SU-DHL-6 (cell line): ENCODE results near the gene LAT.

Experiments
- H2AFZ ChIP-seq: fragments of 200-600 bp; sonication (generic); 2 replicates; pipeline ENCODE4 v1.6.1; 2014; ENCODE audit warnings: low read depth, mild to moderate bottlenecking, moderate library complexity, mixed read lengths, antibody characterized with exemption, low read length; ENCODE audit not compliant: severe bottlenecking
- H3F3A ChIP-seq: fragments of 200-600 bp; shearing (Covaris generic); 2 replicates; pipeline ENCODE4 v1.6.0; 2016; ENCODE audit warnings: antibody characterized with exemption, mild to moderate bottlenecking; ENCODE audit not compliant: insufficient read depth
- H3K27ac ChIP-seq: fragments of 200-600 bp; sonication (generic); 2 replicates; pipeline ENCODE4 v1.5.1; 2016; ENCODE audit warnings: low read depth, mild to moderate bottlenecking, low read length, moderate library complexity, mixed read lengths
- H3K27me3 ChIP-seq: fragments of 200-600 bp; sonication (generic), shearing (Covaris generic); 2 replicates; pipeline ENCODE4 v1.6.0; 2014; ENCODE audit warnings: mild to moderate bottlenecking, low read length
- H3K36me3 ChIP-seq: fragments of 200-600 bp; sonication (generic); 2 replicates; pipeline ENCODE4 v1.6.1; 2014; ENCODE audit warnings: mild to moderate bottlenecking, low read length, mixed read lengths
- H3K4me2 ChIP-seq: fragments of 300-600, 200-600 bp; shearing (Covaris generic), sonication (generic); 2 replicates; pipeline ENCODE4 v1.6.0; 2014; ENCODE audit warnings: low read length, low read depth, mild to moderate bottlenecking; ENCODE audit not compliant: poor library complexity, severe bottlenecking
- H3K4me3 ChIP-seq: fragments of 200-600 bp; sonication (generic); 2 replicates; pipeline ENCODE4 v1.5.1; 2014; ENCODE audit warnings: antibody characterized with exemption, low read length, mild to moderate bottlenecking, mixed read lengths; ENCODE audit not compliant: insufficient read depth, poor library complexity, severe bottlenecking
- H3K79me2 ChIP-seq: fragments of 200-600 bp; sonication (generic); 2 replicates; pipeline ENCODE4 v1.6.1; 2014; ENCODE audit warnings: mild to moderate bottlenecking, low read length, moderate library complexity; ENCODE audit not compliant: insufficient read depth
- H3K9ac ChIP-seq: fragments of 200-600 bp; sonication (generic); 2 replicates; pipeline ENCODE4 v1.7.0; 2014; ENCODE audit warnings: mild to moderate bottlenecking, low read length
- H3K9me2 ChIP-seq: fragments of 200-600 bp; sonication (generic); replicated peaks from 2 replicates; pipeline ENCODE4 v1.6.1; 2014; ENCODE audit warnings: low read length; ENCODE audit not compliant: insufficient read depth
- H3K9me3 ChIP-seq: fragments of 200-600 bp; sonication (generic); 2 replicates; pipeline ENCODE4 v1.6.1; 2014; ENCODE audit warnings: low read length, mixed read lengths; ENCODE audit not compliant: insufficient read depth
- H4K20me1 ChIP-seq: fragments of 200-600 bp; sonication (generic); 2 replicates; pipeline ENCODE4 v1.6.1; 2014; ENCODE audit warnings: low read depth, mild to moderate bottlenecking, antibody characterized with exemption, low read length, moderate library complexity, mixed read lengths
- CTCF ChIP-seq: fragments of 200-600 bp; sonication (generic); IDR thresholded peaks from one replicate; pipeline ENCODE4 v1.5.1; 2017; ENCODE audit warnings: antibody characterized with exemption, mild to moderate bottlenecking, low read length, moderate library complexity; ENCODE audit not compliant: insufficient read depth, poor library complexity, severe bottlenecking
- EZH2phosphoT487 ChIP-seq: fragments of 200-600 bp; sonication (generic), shearing (Covaris generic); conservative IDR thresholded peaks from 2 replicates; pipeline ENCODE4 v1.6.1; 2018; ENCODE audit warnings: mild to moderate bottlenecking, antibody characterized with exemption, low read length, moderate library complexity, mixed read lengths

LAT gene

GRCh38 chr16:28943281-28943680, 41.6 kb upstream of the LAT start:
- no peaks in the 10 kb centered on the region for H3K27me3 ChIP-seq
- H3K27ac ChIP-seq = no peak overlapping the region
- H3K9me3 ChIP-seq = no peaks in the 10 kb centered on the region
- no peaks in the 10 kb centered on the region for H3K79me2 ChIP-seq
- H3K4me3 ChIP-seq = no peak overlapping the region
- H3F3A ChIP-seq = peaks cover 13% of the 10 kb centered on the region
- H3K4me2 ChIP-seq = no peak overlapping the region
- no peaks in the 10 kb centered on the region for H3K36me3 ChIP-seq
- H2AFZ ChIP-seq = no peak overlapping the region
- no peaks in the 10 kb centered on the region for H4K20me1 ChIP-seq
- TF ChIP-seq EZH2phosphoT487 (no peak), CTCF (no peak)
- no peaks in the 10 kb centered on the region for H3K9me2 ChIP-seq
- H3K9ac ChIP-seq = no peak overlapping the region

GRCh38 chr16:28946681-28947080, 38.2 kb upstream of the LAT start:
- peaks cover 10% of the 10 kb centered on the region for H3F3A ChIP-seq
- H3K27ac ChIP-seq = no peak overlapping the region
- H3K4me3 ChIP-seq = no peak overlapping the region

GRCh38 chr16:28950648-28951409, 34.0 kb upstream of the LAT start, which contains the start of gene NFATC2IP:
NFATC2IP (plus strand) TSS chr16:28950937; CDS start chr16:28951012, 75 bp downstream.
- no peaks in the 10 kb centered on the region for H3K27me3 ChIP-seq
- no peaks in the 10 kb centered on the region for H3K9me2 ChIP-seq
- no peaks in the 10 kb centered on the region; the same call in 1 of the 2 replicates for H4K20me1 ChIP-seq
- H3K36me3 ChIP-seq = peaks cover 6% of the 10 kb centered on the region; the same call in 1 of the 2 replicates
- peak within 1 kb of the TSS; percentile 98 for H3K9ac ChIP-seq
- peak within 1 kb of the TSS; percentile 98 for H3K4me3 ChIP-seq
- peak within 1 kb of the TSS; percentile 50 for H3K27ac ChIP-seq
- H3K4me2 ChIP-seq = peak within 1 kb of the TSS; percentile 97
- H2AFZ ChIP-seq = peak within 1 kb of the TSS; percentile 98
- peaks cover 26% of the 10 kb centered on the region for H3K79me2 ChIP-seq
- H3F3A ChIP-seq = peaks cover 6% of the 10 kb centered on the region; the same call in 1 of the 2 replicates
- H3K9me3 ChIP-seq = no peaks in the 10 kb centered on the region
- TF ChIP-seq EZH2phosphoT487 = no peak
- no peak for TF ChIP-seq CTCF

More at GRCh38 chr16:28946681-28947080, 38.2 kb upstream of the LAT start:
- Histone ChIP-seq H3K9me3 (no peaks in the 10 kb centered on the region), H2AFZ (no peak overlapping the region), H3K9ac (no peak overlapping the region), H3K27me3 (no peaks in the 10 kb centered on the region), H3K36me3 (no peaks in the 10 kb centered on the region), H3K79me2 (peaks cover 8% of the 10 kb centered on the region), H3K4me2 (no peak overlapping the region), H4K20me1 (no peaks in the 10 kb centered on the region), H3K9me2 (no peaks in the 10 kb centered on the region)
- TF ChIP-seq EZH2phosphoT487 (no peak), CTCF (no peak)
